ENCODE measurements around the gene KIF2A. TPM values are rescaled to one million over a fixed set of nuclear protein-coding genes. Genes with fewer than 3 reads are reported as not detected.

The KIF2A gene
- total and polyA plus RNA-seq, 7 donors: 1.4 to 10.6 (median 8.4) TPM

DNA sequence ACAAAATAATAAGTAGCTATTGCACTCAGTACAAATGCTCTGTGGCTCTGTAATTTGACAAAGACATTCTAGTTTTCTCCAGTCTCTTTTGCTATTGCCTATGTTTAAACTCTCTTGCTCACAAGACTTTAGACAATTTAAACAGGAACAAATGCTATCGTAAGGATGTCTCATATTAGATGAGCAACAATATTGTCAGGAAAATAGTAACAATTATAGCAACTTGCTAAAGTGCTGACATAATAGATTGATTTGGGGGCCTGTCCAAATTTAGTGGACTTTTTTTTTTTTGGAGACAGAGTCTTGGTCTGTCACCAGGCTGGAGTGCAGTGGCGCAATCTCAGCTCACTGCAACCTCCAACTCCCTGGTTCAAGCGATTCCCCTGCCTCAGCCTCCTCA lies 11.8 kb downstream of the KIF2A start:
- TF ChIP-seq, protein P1, sequence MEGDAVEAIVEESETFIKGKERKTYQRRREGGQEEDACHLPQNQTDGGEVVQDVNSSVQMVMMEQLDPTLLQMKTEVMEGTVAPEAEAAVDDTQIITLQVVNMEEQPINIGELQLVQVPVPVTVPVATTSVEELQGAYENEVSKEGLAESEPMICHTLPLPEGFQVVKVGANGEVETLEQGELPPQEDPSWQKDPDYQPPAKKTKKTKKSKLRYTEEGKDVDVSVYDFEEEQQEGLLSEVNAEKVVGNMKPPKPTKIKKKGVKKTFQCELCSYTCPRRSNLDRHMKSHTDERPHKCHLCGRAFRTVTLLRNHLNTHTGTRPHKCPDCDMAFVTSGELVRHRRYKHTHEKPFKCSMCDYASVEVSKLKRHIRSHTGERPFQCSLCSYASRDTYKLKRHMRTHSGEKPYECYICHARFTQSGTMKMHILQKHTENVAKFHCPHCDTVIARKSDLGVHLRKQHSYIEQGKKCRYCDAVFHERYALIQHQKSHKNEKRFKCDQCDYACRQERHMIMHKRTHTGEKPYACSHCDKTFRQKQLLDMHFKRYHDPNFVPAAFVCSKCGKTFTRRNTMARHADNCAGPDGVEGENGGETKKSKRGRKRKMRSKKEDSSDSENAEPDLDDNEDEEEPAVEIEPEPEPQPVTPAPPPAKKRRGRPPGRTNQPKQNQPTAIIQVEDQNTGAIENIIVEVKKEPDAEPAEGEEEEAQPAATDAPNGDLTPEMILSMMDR (IDR thresholded peaks at IDR 0.05): no peak
- Histone ChIP-seq H3K36me3 (ENCODE audit: insufficient read depth in 1 of 2, low read depth in 1 of 2) (no peaks in the 10 kb centered on the region), H3K9me3 (no peaks in the 10 kb centered on the region), H3K4me3 (no peak overlapping the region), H3K27me3 (ENCODE audit: insufficient read depth in 3 of 3, low read length in 2 of 3) (no peaks in the 10 kb centered on the region), H3K27ac (no peak overlapping the region), H3K4me1 (no peaks in the 10 kb centered on the region)
- ATAC-seq (no peak), DNase-seq (no peak)
- WGBS, 3 donors: 76 to 90% (median 90%) methylated on average over 3 of the region's 3 CpGs
- intact Hi-C loops (cut with DNase I): loop anchor here in 1 of 2 donors (10.0 kb wide), 1 partner anchor 1687 kb away; no protein-coding TSS in a partner anchor

DNA sequence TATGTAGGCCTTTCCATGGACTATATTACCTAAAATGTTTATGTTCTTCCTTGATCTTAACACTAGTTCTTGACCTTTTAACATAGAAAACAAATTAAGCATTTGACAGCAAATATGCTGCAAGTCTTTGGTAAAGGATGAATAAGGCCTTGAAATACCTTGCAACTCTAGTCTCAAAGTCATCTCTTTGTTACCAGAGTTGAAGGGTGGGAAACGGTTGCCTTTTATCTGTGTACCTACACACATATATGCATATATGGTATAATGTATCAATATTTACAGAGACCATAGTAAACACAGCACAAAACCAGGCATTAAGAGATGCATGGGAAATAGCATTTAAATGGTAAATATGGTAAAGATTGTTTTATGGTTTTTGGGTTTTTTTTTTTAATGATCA lies 16.5 kb downstream of the KIF2A start:
- TF ChIP-seq, protein P1 (IDR thresholded peaks at IDR 0.05): no peak
- H3K27ac ChIP-seq: no peak overlapping the region
- intact Hi-C loops (cut with DNase I): no loop called here
- DNase-seq (no peak), ATAC-seq (no peak)
- no peaks in the 10 kb centered on the region for H3K9me3 ChIP-seq
- no peaks in the 10 kb centered on the region for H3K27me3 ChIP-seq (ENCODE audit: insufficient read depth in 3 of 3, low read length in 2 of 3)
- H3K4me1 ChIP-seq: no peaks in the 10 kb centered on the region
- WGBS, 3 donors: 83 to 98% (median 85%) methylated on average over 1 of the region's 1 CpG
- no peak overlapping the region for H3K4me3 ChIP-seq
- no peaks in the 10 kb centered on the region for H3K36me3 ChIP-seq (ENCODE audit: insufficient read depth in 1 of 2, low read depth in 1 of 2)

GRCh38 chr5:62326302-62326701 lies 20.3 kb downstream of the KIF2A start:
- TF ChIP-seq, protein P1 (IDR thresholded peaks at IDR 0.05): no peak
- DNase-seq (no peak), ATAC-seq (no peak)
- no peak overlapping the region for H3K4me3 ChIP-seq
- no peaks in the 10 kb centered on the region for H3K4me1 ChIP-seq
- H3K36me3 ChIP-seq (ENCODE audit: insufficient read depth in 1 of 2, low read depth in 1 of 2): no peaks in the 10 kb centered on the region
- 89 to 95% (median 94%) methylated on average over 1 of the region's 1 CpG for WGBS, 3 donors
- no peaks in the 10 kb centered on the region for H3K27me3 ChIP-seq (ENCODE audit: insufficient read depth in 3 of 3, low read length in 2 of 3)
- no peaks in the 10 kb centered on the region for H3K9me3 ChIP-seq
- no peak overlapping the region for H3K27ac ChIP-seq
- intact Hi-C loops (cut with DNase I): no loop called here

DNA sequence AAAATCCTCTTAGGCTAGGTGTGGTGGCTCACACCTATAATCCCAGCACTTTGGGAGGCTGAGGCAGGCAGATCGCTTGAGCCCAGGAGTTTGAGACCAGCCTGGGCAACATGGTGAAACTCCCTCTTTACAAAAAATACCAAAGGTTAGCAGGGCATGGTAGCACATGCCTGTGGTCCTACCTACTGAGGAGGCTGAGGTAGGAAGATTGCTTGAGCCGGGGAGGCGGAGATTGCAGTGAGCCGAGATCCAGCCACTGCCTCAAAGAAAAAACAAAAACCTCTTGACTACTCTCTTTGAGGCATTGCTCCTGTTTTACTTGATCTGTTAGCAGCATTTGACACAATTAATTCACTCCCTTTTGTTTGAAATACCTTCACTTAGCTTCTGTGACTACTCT lies 20.7 kb downstream of the KIF2A start:
- H3K9me3 ChIP-seq: no peaks in the 10 kb centered on the region
- intact Hi-C loops (cut with DNase I): no loop called here
- H3K4me1 ChIP-seq: peaks cover 3% of the 10 kb centered on the region
- TF ChIP-seq, protein P1 (IDR thresholded peaks at IDR 0.05): no peak
- WGBS, 3 donors: 91 to 96% (median 93%) methylated on average over 4 of the region's 4 CpGs
- H3K36me3 ChIP-seq (ENCODE audit: insufficient read depth in 1 of 2, low read depth in 1 of 2): no peaks in the 10 kb centered on the region
- no peak overlapping the region for H3K27ac ChIP-seq
- no peaks in the 10 kb centered on the region for H3K27me3 ChIP-seq (ENCODE audit: insufficient read depth in 3 of 3, low read length in 2 of 3)
- H3K4me3 ChIP-seq: no peak overlapping the region
- ATAC-seq (no peak), DNase-seq (no peak)
